HEK293T (cell line): ENCODE measurements around the gene NUAK1.

Experiments
- ARNT ChIP-seq: fragments of 450-650 bp; IDR thresholded peaks from 2 replicates; pipeline ENCODE4 v1.6.1; 2017; ENCODE audit warnings: mild to moderate bottlenecking
- BHLHE40 ChIP-seq: fragments of 450-650 bp; IDR thresholded peaks from 2 replicates; pipeline ENCODE4 v1.6.1; 2016; ENCODE audit warnings: mild to moderate bottlenecking, moderate library complexity, borderline replicate concordance
- CTBP1 ChIP-seq: fragments of 450-650 bp; IDR thresholded peaks from 2 replicates; pipeline ENCODE4 v1.6.1; 2016; ENCODE audit warnings: borderline replicate concordance
- FOXK2 ChIP-seq: fragments of 450-650 bp; IDR thresholded peaks from 2 replicates; pipeline ENCODE4 v1.6.1; 2016; ENCODE audit warnings: mild to moderate bottlenecking
- NFRKB ChIP-seq: fragments of 450-650 bp; IDR thresholded peaks from 2 replicates; pipeline ENCODE4 v1.6.1; 2016; ENCODE audit warnings: mild to moderate bottlenecking, moderate library complexity
- PKNOX1 ChIP-seq: fragments of 450-650 bp; IDR thresholded peaks from 2 replicates; pipeline ENCODE4 v1.6.1; 2016
- SP1 ChIP-seq: fragments of 450-650 bp; IDR thresholded peaks from 2 replicates; pipeline ENCODE4 v1.6.1; 2017
- ZNF384 ChIP-seq: fragments of 450-650 bp; IDR thresholded peaks from 2 replicates; pipeline ENCODE4 v1.6.1; 2016

DNA sequence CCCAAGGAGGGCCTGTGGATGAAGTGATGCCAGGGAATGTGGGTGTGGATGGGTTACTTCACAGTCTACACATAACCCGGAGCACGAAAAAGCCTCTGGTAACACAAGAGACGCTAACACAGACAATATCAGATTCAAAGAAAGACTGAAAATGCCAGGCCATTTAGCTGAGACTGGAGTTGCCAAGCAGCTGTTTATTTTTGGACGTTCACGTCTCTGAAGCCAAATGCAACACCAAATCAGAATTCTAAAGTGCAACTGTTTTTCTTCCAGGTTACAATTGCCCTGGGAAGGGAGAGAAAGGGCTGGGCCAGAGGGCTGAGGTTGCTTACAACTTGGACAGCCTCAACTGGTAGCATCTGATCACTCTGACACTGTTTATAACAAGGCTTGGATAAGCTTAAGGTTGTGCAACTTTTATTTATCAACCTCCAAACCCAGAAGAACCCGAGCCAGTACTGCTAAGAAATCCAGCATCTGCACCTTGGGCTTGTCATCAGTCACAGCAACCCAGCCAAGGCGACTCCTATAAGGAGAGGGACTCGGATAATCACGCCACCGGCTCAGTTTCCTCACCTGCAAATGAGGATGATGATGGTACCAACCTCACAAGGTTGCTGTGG, 24.8 kb downstream of the NUAK1 start:
- no peak for TF ChIP-seq FOXK2
- TF ChIP-seq CTBP1: no peak
- TF ChIP-seq ARNT: no peak
- no peak for TF ChIP-seq PKNOX1
- no peak for TF ChIP-seq NFRKB
- TF ChIP-seq BHLHE40: no peak
- no peak for TF ChIP-seq ZNF384
- no peak for TF ChIP-seq SP1
